ENCODE results near the gene OSBPL2.

DNA sequence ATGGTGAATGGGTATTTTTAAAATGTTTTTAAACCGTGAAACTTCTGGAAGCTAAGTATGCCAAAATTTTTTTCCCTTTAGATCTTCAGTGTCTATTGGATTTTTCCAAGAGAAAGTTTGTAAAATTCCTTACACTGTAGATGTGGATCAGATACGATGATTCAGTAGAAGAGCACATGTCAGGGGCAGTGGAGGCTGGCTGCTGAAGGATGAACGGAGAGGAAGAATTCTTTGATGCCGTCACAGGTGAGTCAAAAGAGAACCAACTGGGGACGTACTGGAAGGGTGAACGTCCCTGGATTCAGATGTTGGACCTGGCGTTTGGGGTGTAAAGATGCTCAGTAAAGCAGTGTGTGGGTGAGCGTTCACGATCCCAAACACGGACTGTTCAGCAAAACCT is 17.7 kb downstream of the OSBPL2 start:
- TF ChIP-seq, protein P1, sequence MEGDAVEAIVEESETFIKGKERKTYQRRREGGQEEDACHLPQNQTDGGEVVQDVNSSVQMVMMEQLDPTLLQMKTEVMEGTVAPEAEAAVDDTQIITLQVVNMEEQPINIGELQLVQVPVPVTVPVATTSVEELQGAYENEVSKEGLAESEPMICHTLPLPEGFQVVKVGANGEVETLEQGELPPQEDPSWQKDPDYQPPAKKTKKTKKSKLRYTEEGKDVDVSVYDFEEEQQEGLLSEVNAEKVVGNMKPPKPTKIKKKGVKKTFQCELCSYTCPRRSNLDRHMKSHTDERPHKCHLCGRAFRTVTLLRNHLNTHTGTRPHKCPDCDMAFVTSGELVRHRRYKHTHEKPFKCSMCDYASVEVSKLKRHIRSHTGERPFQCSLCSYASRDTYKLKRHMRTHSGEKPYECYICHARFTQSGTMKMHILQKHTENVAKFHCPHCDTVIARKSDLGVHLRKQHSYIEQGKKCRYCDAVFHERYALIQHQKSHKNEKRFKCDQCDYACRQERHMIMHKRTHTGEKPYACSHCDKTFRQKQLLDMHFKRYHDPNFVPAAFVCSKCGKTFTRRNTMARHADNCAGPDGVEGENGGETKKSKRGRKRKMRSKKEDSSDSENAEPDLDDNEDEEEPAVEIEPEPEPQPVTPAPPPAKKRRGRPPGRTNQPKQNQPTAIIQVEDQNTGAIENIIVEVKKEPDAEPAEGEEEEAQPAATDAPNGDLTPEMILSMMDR (IDR thresholded peaks at IDR 0.05): no peak
- TF ChIP-seq POLR2A (IDR thresholded peaks at IDR 0.05): no peak
